CD14-positive monocyte (primary cell): ENCODE results near the gene IRF4. TPM values are rescaled to one million over a fixed set of nuclear protein-coding genes. Genes with fewer than 3 reads are reported as not detected.

ENCODE experiments used
- DNase-seq, 3 donors: peaks; one replicate each; pipeline ENCODE4 v3.0.0-alpha.2; 2011 to 2022
- H2AFZ ChIP-seq: 2 replicates; pipeline ENCODE4 v1.6.0; 2012; ENCODE audit warnings: mild to moderate bottlenecking, low read depth, low read length, inconsistent platforms; ENCODE audit not compliant: insufficient read depth, poor library complexity, severe bottlenecking
- H3K27ac ChIP-seq, 2 donors: 1 replicate in 1 of 2; 2 replicates in 1 of 2; pipeline ENCODE4 v1.5.1; 2012 to 2013; ENCODE audit warnings: low read length in 2 of 2, control low read depth in 1 of 2, inconsistent platforms in 1 of 2, low read depth in 1 of 2, mild to moderate bottlenecking in 1 of 2
- H3K27me3 ChIP-seq, 2 donors: one replicate each; pipeline versions ENCODE4 v1.6.0 to v1.6.1; 2011 to 2013; ENCODE audit warnings: low read length in 2 of 2; ENCODE audit not compliant: control insufficient read depth in 2 of 2, insufficient read depth in 2 of 2
- H3K36me3 ChIP-seq, 2 donors: replicated peaks in 1 of 2; 1 replicate in 1 of 2; 2 replicates in 1 of 2; pipeline versions ENCODE4 v1.5.1 to v1.6.1; 2012 to 2013; ENCODE audit warnings: low read length in 2 of 2, control low read depth in 1 of 2, inconsistent platforms in 1 of 2, mild to moderate bottlenecking in 1 of 2; ENCODE audit not compliant: insufficient read depth in 2 of 2, control insufficient read depth in 1 of 2
- H3K4me1 ChIP-seq, 2 donors: 1 replicate in 1 of 2; 2 replicates in 1 of 2; pipeline versions ENCODE4 v1.5.1 to v1.6.1; 2012 to 2013; ENCODE audit warnings: low read length in 2 of 2, control low read depth in 1 of 2, inconsistent platforms in 1 of 2, mild to moderate bottlenecking in 1 of 2, moderate library complexity in 1 of 2; ENCODE audit not compliant: insufficient read depth in 2 of 2, control insufficient read depth in 1 of 2
- H3K4me2 ChIP-seq: replicated peaks from 2 replicates; pipeline ENCODE3; 2012; ENCODE audit warnings: low read length, moderate library complexity, mild to moderate bottlenecking; ENCODE audit not compliant: poor library complexity, severe bottlenecking; ENCODE audit errors: extremely low read depth
- H3K4me3 ChIP-seq, 3 experiments: fragments of 200-600 bp in 1 of 3; sonication (generic) in 1 of 3; replicated peaks in 1 of 3; 1 replicate in 2 of 3; 2 replicates in 1 of 3; pipeline ENCODE4 v1.5.1; 2011 to 2013; ENCODE audit warnings: low read length in 3 of 3, mild to moderate bottlenecking in 3 of 3, control low read depth in 2 of 3, low read depth in 2 of 3, inconsistent platforms in 1 of 3, moderate library complexity in 1 of 3
- H3K79me2 ChIP-seq: 2 replicates; pipeline ENCODE4 v1.6.0; 2012; ENCODE audit warnings: mild to moderate bottlenecking, control low read depth, inconsistent platforms, low read length, moderate library complexity; ENCODE audit not compliant: insufficient read depth
- H3K9ac ChIP-seq: 2 replicates; pipeline ENCODE4 v1.6.0; 2017; ENCODE audit warnings: low read length, mild to moderate bottlenecking; ENCODE audit not compliant: insufficient read depth, poor library complexity, severe bottlenecking
- H3K9me3 ChIP-seq, 2 donors: replicated peaks in 1 of 2; 1 replicate in 1 of 2; 2 replicates in 1 of 2; pipeline versions ENCODE4 v1.5.1 to v1.6.1; 2012 to 2013; ENCODE audit warnings: low read length in 2 of 2, control low read depth in 1 of 2; ENCODE audit not compliant: control insufficient read depth in 1 of 2, insufficient read depth in 1 of 2
- H4K20me1 ChIP-seq: 2 replicates; pipeline ENCODE4 v1.6.0; 2012; ENCODE audit warnings: mild to moderate bottlenecking, low read length, control low read depth, moderate library complexity; ENCODE audit not compliant: insufficient read depth
- H3K27ac Mint-ChIP-seq, 7 donors: one replicate each; pipeline ENCODE4 v1.8.0; 2020; ENCODE audit warnings: mild to moderate bottlenecking in 7 of 7, mixed read lengths in 7 of 7, moderate library complexity in 6 of 7, inconsistent platforms in 2 of 7
- H3K27me3 Mint-ChIP-seq, 3 donors: one replicate each; pipeline ENCODE4 v1.8.0; 2021 to 2022; ENCODE audit warnings: low read depth in 3 of 3, mild to moderate bottlenecking in 3 of 3, mixed read lengths in 3 of 3, moderate library complexity in 3 of 3, inconsistent platforms in 1 of 3
- H3K36me3 Mint-ChIP-seq, 2 donors: one replicate each; pipeline ENCODE4 v1.8.0; 2020; ENCODE audit warnings: mixed read lengths in 2 of 2, inconsistent platforms in 1 of 2, mild to moderate bottlenecking in 1 of 2
- H3K4me1 Mint-ChIP-seq: one replicate; pipeline ENCODE4 v1.8.0; 2020; ENCODE audit warnings: mild to moderate bottlenecking, mixed read lengths
- H3K4me3 Mint-ChIP-seq, 2 donors: one replicate each; pipeline ENCODE4 v1.8.0; 2020; ENCODE audit warnings: mild to moderate bottlenecking in 2 of 2, mixed read lengths in 2 of 2, moderate library complexity in 1 of 2
- H3K9me3 Mint-ChIP-seq, 7 donors: one replicate each; pipeline ENCODE4 v1.8.0; 2020 to 2022; ENCODE audit warnings: mixed read lengths in 7 of 7, mild to moderate bottlenecking in 6 of 7, moderate library complexity in 6 of 7, inconsistent platforms in 2 of 7
- whole genome bisulfite sequencing: methylation state at CpG from one replicate; pipeline ENCODE4 v1.1.5; 2013; ENCODE audit warnings: missing lambda C conversion rate; ENCODE audit not compliant: insufficient coverage; 5-methylcytosine and 5-hydroxymethylcytosine counted together
- intact Hi-C, 2 donors: fragments of 100-400 bp; cut with micrococcal nuclease; formaldehyde crosslinking; loops; one replicate each; pipeline versions ENCODE4 v1.15.0 to v1.15.1; 2023
- polyA plus RNA-seq, 3 donors: library from polyadenylated mRNA; depleted of rRNA in 1 of 3; unstranded in 2 of 3; stranded (reverse) in 1 of 3; fragments of 300-500 nt in 2 of 3; fragments of >200 nt in 1 of 3; fragmentation: Illumina TruSeq in 2 of 3; gene quantifications; 1 replicate in 2 of 3; 2 replicates in 1 of 3; pipeline ENCODE4 v1.2.3, GENCODE V29; 2012 to 2021
- TF ChIP-seq, protein P1 (sequence below): fragments of 200-600 bp; IDR thresholded peaks from one replicate; pipeline ENCODE4 v1.8.0; 2022; ENCODE audit warnings: antibody characterized with exemption, mild to moderate bottlenecking

Gene IRF4
- polyA plus RNA-seq, 3 donors, result 3.0 to 13.6 (median 6.4) TPM

DNA sequence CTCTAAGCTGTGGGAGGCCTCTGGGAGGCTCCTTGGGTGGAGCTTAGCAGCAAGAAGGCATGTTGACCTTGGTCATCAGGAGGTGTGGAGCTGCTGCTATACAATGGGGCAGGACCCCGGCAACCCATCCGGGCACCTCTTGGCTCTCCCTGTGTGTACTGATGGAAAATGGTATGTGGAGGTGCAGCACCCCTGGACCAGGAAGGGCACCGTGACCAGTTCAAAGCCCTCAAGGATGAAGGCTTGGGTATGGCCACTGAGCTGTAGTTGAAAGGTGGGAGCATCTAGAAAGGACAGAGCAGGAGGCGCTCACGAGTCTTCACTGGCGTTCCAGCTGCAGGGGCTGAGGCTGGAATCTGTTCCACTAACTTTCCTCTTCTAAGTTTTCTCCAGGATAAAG, 6.7 kb upstream of the IRF4 start:
- Histone ChIP-seq H3K4me2 (no peak overlapping the region), H3K4me3 (no peak overlapping the region), H3K9me3 (no peaks in the 10 kb centered on the region), H3K79me2 (no peaks in the 10 kb centered on the region), H4K20me1 (no peaks in the 10 kb centered on the region), H2AFZ (no peak overlapping the region), H3K27me3 (peaks cover 8 to 22% of the 10 kb centered on the region in 2 donors), H3K27ac (no peak overlapping the region), H3K36me3 (no peaks in the 10 kb centered on the region), H3K9ac (no peak overlapping the region), H3K4me1 (peaks cover 34 to 43% of the 10 kb centered on the region in 2 donors)
- Mint-ChIP-seq H3K4me3 (peak overlapping the region in 1 of 2 donors; percentile 48), H3K36me3 (no peaks in the 10 kb centered on the region), H3K9me3 (peaks cover 0 to 14% (median 0%) of the 10 kb centered on the region in 7 donors), H3K27me3 (peaks cover 34 to 55% (median 45%) of the 10 kb centered on the region in 3 donors), H3K4me1 (peaks cover 42% of the 10 kb centered on the region), H3K27ac (peak overlapping the region in 1 of 7 donors; percentile 6)
- intact Hi-C loops, result no loop called here
- WGBS, result 100% methylated on average over 3 of the region's 6 CpGs
- DNase-seq, result no peak
- TF ChIP-seq, protein P1, sequence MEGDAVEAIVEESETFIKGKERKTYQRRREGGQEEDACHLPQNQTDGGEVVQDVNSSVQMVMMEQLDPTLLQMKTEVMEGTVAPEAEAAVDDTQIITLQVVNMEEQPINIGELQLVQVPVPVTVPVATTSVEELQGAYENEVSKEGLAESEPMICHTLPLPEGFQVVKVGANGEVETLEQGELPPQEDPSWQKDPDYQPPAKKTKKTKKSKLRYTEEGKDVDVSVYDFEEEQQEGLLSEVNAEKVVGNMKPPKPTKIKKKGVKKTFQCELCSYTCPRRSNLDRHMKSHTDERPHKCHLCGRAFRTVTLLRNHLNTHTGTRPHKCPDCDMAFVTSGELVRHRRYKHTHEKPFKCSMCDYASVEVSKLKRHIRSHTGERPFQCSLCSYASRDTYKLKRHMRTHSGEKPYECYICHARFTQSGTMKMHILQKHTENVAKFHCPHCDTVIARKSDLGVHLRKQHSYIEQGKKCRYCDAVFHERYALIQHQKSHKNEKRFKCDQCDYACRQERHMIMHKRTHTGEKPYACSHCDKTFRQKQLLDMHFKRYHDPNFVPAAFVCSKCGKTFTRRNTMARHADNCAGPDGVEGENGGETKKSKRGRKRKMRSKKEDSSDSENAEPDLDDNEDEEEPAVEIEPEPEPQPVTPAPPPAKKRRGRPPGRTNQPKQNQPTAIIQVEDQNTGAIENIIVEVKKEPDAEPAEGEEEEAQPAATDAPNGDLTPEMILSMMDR, result no peak

DNA sequence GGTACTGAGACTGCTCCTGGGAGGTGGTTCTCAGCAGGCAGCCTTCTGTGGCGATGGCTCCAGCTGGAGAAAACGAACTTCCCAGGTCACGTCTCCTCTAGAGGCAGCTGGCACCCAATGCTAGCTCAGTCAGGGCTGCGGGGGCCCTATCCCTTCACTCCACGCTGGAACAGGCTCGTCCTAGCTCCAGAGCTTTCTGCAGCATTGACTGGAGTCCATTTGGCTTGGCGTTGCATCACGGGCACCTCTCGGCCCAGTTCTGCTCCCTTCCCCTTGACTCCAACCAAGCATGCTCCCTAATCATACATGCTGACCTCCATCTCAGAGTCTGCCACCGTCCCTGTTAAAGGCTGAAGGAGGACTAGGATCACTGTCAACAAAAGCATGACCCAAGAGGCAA, 5.9 kb upstream of the IRF4 start:
- no peaks in the 10 kb centered on the region for H3K36me3 ChIP-seq
- Mint-ChIP-seq H3K9me3 (peaks cover 0 to 8% (median 0%) of the 10 kb centered on the region in 7 donors), H3K27ac (no peak overlapping the region), H3K4me1 (peaks cover 42% of the 10 kb centered on the region), H3K4me3 (peak overlapping the region in 1 of 2 donors; percentile 59), H3K36me3 (no peaks in the 10 kb centered on the region), H3K27me3 (peaks cover 37 to 57% (median 45%) of the 10 kb centered on the region in 3 donors)
- H4K20me1 ChIP-seq, result no peaks in the 10 kb centered on the region
- TF ChIP-seq, protein P1, result no peak
- 98% methylated on average over 8 of the region's 10 CpGs for WGBS
- H3K9me3 ChIP-seq, result no peaks in the 10 kb centered on the region
- H3K4me3 ChIP-seq, result no peak overlapping the region
- H3K4me1 ChIP-seq, result peaks cover 34 to 43% of the 10 kb centered on the region in 2 donors
- no peak overlapping the region for H3K9ac ChIP-seq
- no peak overlapping the region for H2AFZ ChIP-seq
- no peak overlapping the region for H3K4me2 ChIP-seq
- intact Hi-C loops, result no loop called here
- no peak for DNase-seq
- peaks cover 14 to 25% of the 10 kb centered on the region in 2 donors for H3K27me3 ChIP-seq
- H3K79me2 ChIP-seq, result no peaks in the 10 kb centered on the region
- H3K27ac ChIP-seq, result no peak overlapping the region
